Measurements from ENCODE around the gene BYSL. TPM values are rescaled to one million over a fixed set of nuclear protein-coding genes. Genes with fewer than 3 reads are reported as not detected.

Gene BYSL
- total RNA-seq, 4 donors from 2014 or later, result 4.1 to 12.2 (median 7.7) TPM

DNA sequence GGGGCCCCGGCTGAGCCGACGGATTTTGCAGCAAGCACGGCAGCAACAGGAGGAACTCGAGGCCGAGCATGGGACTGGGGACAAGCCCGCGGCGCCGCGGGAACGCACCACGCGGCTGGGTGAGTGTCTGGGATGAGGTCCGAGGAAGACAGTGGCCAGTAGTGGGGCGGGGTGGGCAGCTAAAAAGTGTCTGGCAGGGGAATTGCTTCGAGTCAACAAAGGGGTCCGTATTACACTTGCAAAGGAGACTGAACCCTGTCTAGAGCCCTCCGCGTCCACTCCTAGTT lies 356 bp downstream of the BYSL start:
- TF ChIP-seq, protein P1, sequence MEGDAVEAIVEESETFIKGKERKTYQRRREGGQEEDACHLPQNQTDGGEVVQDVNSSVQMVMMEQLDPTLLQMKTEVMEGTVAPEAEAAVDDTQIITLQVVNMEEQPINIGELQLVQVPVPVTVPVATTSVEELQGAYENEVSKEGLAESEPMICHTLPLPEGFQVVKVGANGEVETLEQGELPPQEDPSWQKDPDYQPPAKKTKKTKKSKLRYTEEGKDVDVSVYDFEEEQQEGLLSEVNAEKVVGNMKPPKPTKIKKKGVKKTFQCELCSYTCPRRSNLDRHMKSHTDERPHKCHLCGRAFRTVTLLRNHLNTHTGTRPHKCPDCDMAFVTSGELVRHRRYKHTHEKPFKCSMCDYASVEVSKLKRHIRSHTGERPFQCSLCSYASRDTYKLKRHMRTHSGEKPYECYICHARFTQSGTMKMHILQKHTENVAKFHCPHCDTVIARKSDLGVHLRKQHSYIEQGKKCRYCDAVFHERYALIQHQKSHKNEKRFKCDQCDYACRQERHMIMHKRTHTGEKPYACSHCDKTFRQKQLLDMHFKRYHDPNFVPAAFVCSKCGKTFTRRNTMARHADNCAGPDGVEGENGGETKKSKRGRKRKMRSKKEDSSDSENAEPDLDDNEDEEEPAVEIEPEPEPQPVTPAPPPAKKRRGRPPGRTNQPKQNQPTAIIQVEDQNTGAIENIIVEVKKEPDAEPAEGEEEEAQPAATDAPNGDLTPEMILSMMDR (IDR thresholded peaks at IDR 0.05), result no peak
- TF ChIP-seq POLR2A (IDR thresholded peaks at IDR 0.05), result no peak
- intact Hi-C loops (cut with DNase I; ENCODE audit: low total_unique reads), result loop anchor here (10.0 kb wide), 1 partner anchor 137 kb away; the partner anchor contains the start of genes PRICKLE4 and TOMM6

DNA sequence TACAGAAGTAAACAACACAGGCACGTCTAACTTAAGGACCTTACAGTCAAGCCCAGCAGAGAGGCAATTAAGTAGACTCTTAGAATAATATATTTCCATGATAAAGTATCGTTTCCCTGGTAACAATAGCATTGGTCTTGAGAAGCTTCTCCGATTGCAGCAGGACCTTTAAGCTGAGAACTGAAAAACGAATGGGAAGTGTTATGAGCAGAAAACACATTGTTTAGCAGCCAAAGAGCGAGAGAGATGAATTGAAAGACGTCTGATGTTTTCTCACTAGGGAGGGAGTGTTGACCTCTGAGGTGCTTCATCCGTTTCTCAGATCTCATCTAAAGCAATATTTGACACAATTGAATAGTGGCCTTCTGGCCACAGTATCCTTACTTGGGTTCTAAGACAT lies 855 bp downstream of the BYSL start:
- intact Hi-C loops (cut with DNase I; ENCODE audit: low total_unique reads), result loop anchor here (10.0 kb wide), 1 partner anchor 137 kb away; the partner anchor contains the start of genes PRICKLE4 and TOMM6

More for the DNA sequence above, 356 bp downstream of the BYSL start:
- DNase-seq (ENCODE audit: low spot score in 2 of 2), result no peak
- peak overlapping the region; percentile 91 for H3K4me3 ChIP-seq (ENCODE audit: low read depth, poor library complexity, severe bottlenecking)
- WGBS, 2 donors, result 0% methylated on average over 20 of the region's 20 CpGs

DNA sequence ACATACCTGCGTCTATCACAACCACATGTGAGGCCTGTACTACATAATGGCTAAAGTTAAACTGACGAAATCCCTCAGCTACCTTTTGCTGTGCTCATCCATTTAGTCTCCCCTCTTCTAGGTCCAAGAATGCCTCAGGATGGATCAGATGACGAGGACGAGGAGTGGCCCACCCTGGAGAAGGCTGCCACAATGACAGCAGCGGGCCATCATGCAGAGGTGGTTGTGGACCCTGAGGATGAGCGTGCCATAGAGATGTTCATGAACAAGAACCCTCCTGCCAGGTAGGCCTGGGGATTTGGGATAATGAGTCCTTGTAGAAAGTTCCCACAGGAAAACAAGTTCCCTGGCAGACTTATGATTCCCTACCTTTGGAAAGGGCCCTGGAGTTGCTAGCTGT lies 6.0 kb downstream of the BYSL start:
- intact Hi-C loops (cut with DNase I; ENCODE audit: low total_unique reads), result loop anchor here (10.0 kb wide), 1 partner anchor 142 kb away; the partner anchor contains the start of genes PRICKLE4 and TOMM6
- H3K4me3 ChIP-seq (ENCODE audit: low read depth, poor library complexity, severe bottlenecking), result no peak overlapping the region
- WGBS, 2 donors, result 86 to 87% methylated on average over 6 of the region's 6 CpGs
- no peak for DNase-seq (ENCODE audit: low spot score in 2 of 2)
- no peak for TF ChIP-seq POLR2A (IDR thresholded peaks at IDR 0.05)
- TF ChIP-seq, protein P1 (IDR thresholded peaks at IDR 0.05), result no peak

More for the DNA sequence above, 855 bp downstream of the BYSL start:
- 4 to 6% methylated on average over 7 of the region's 7 CpGs for WGBS, 2 donors
- no peak for DNase-seq (ENCODE audit: low spot score in 2 of 2)
- TF ChIP-seq, protein P1 (IDR thresholded peaks at IDR 0.05), result no peak
- no peak for TF ChIP-seq POLR2A (IDR thresholded peaks at IDR 0.05)
- peak overlapping the region; percentile 91 for H3K4me3 ChIP-seq (ENCODE audit: low read depth, poor library complexity, severe bottlenecking)

DNA sequence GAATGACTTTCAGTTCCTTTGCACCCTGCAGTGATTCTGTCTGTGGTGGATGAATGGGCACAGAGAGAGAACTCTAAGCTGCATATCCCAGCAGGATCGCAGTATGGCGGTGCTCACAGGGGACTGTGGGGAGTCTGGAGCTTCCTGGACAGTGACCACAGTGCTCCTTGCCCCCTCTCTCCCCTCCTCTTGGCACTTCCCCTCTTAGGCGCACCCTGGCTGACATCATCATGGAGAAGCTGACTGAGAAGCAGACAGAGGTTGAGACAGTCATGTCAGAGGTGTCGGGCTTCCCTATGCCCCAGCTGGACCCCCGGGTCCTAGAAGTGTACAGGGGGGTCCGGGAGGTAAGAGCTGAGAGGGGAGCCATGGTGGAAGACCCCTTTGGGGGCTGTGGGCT lies 8.6 kb downstream of the BYSL start:
- DNase-seq (ENCODE audit: low spot score in 2 of 2), result no peak
- intact Hi-C loops (cut with DNase I; ENCODE audit: low total_unique reads), result loop anchor here (10.0 kb wide), 2 partner anchors 145 to 245 kb away; partner anchors contain the start of genes GUCA1A, PRICKLE4 and TOMM6
- WGBS, 2 donors, result 87 to 88% methylated on average over 6 of the region's 6 CpGs
- no peak for TF ChIP-seq POLR2A (IDR thresholded peaks at IDR 0.05)
- TF ChIP-seq, protein P1 (IDR thresholded peaks at IDR 0.05), result no peak
- no peak overlapping the region for H3K4me3 ChIP-seq (ENCODE audit: low read depth, poor library complexity, severe bottlenecking)

DNA sequence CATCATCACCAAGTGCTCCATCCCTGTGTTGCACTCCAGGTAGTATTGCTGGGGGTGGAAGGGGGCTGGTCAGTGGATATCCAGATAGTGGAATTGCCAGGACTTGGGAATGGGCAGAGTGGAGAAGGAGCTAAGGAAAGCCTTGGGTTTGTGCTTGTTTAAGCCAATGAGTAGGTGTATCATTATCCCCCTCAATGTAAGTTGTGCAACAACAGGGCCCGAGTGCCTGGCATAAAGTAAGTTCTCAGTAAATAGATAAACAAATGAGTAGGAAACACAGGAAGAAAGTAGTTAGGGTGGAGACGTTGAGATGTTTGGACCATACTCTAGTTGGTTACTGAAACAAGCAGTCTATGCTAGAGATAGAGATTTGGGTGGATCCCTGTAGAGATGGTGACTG lies 10.5 kb downstream of the BYSL start:
- intact Hi-C loops (cut with DNase I; ENCODE audit: low total_unique reads), result loop anchor here (10.0 kb wide), 1 partner anchor 243 kb away; the partner anchor contains the start of gene GUCA1A
- no peak for DNase-seq (ENCODE audit: low spot score in 2 of 2)
- 43 to 61% methylated on average over 2 of the region's 2 CpGs for WGBS, 2 donors

More for the DNA sequence above, 10.5 kb downstream of the BYSL start:
- TF ChIP-seq, protein P1 (IDR thresholded peaks at IDR 0.05), result no peak
- no peak for TF ChIP-seq POLR2A (IDR thresholded peaks at IDR 0.05)
- H3K4me3 ChIP-seq (ENCODE audit: low read depth, poor library complexity, severe bottlenecking), result no peak overlapping the region
